ENCODE measurements around the gene KAZN.

Gene KAZN

GRCh38 chr1:14996133-14997050 is 397.9 kb downstream of the KAZN start:
- DNase-seq = no peak

- DNase-seq = no peak
Observed at GRCh38 chr1:14997646-14998276, 399.3 kb downstream of the KAZN start.

GRCh38 chr1:14999441-14999840 is 401.0 kb downstream of the KAZN start:
- DNase-seq = no peak

GRCh38 chr1:15000030-15000429 is 401.5 kb downstream of the KAZN start:
- no peak for DNase-seq

GRCh38 chr1:15000671-15001070 is 402.2 kb downstream of the KAZN start:
- DNase-seq = no peak

GRCh38 chr1:15001317-15001915 is 402.9 kb downstream of the KAZN start:
- no peak for DNase-seq

GRCh38 chr1:15002325-15002724 is 403.8 kb downstream of the KAZN start:
- no peak for DNase-seq

- no peak for DNase-seq
Observed at GRCh38 chr1:15004396-15004795, 405.9 kb downstream of the KAZN start.

GRCh38 chr1:15005116-15005515 is 406.6 kb downstream of the KAZN start:
- DNase-seq = no peak

- DNase-seq = no peak
Observed at GRCh38 chr1:15007368-15007767, 408.9 kb downstream of the KAZN start.

- no peak for DNase-seq
Observed at GRCh38 chr1:15007842-15008241, 409.4 kb downstream of the KAZN start.

GRCh38 chr1:15008783-15009729 is 410.6 kb downstream of the KAZN start:
- DNase-seq = no peak

- DNase-seq = no peak
Observed at GRCh38 chr1:15011160-15011559, 412.7 kb downstream of the KAZN start.

- DNase-seq = no peak
Observed at GRCh38 chr1:15011661-15012060, 413.2 kb downstream of the KAZN start.

- DNase-seq = no peak
Observed at GRCh38 chr1:15012822-15013221, 414.3 kb downstream of the KAZN start.

- no peak for DNase-seq
Observed at GRCh38 chr1:15013767-15014166, 415.3 kb downstream of the KAZN start.

GRCh38 chr1:15014516-15014915 is 416.0 kb downstream of the KAZN start:
- no peak for DNase-seq

- no peak for DNase-seq
Observed at GRCh38 chr1:15016001-15016400, 417.5 kb downstream of the KAZN start.

GRCh38 chr1:15016526-15016925 is 418.0 kb downstream of the KAZN start:
- DNase-seq = no peak

- DNase-seq = no peak
Observed at GRCh38 chr1:15017120-15017519, 418.6 kb downstream of the KAZN start.

GRCh38 chr1:15018767-15019166 is 420.3 kb downstream of the KAZN start:
- DNase-seq = no peak

- no peak for DNase-seq
Observed at GRCh38 chr1:15020943-15021745, 422.7 kb downstream of the KAZN start.

All from Kasumi-1 (cell line).